GM12878 (cell line): ENCODE results near the gene FAM200B. TPM values are rescaled to one million over a fixed set of nuclear protein-coding genes. Genes with fewer than 3 reads are reported as not detected.
A peak's percentile ranks its signal among the peaks of the same experiment; 100 is the strongest.

ENCODE experiments used
- BCL11A ChIP-seq: IDR thresholded peaks from 2 replicates; pipeline ENCODE4 v1.6.1; 2011; ENCODE audit warnings: low read depth, low read length
- BHLHE40 ChIP-seq, 2 experiments: fragments of 450-650 bp in 1 of 2; IDR thresholded peaks; 2 replicates each; pipeline ENCODE4 v1.6.1; 2011 to 2017; ENCODE audit warnings: low read depth in 2 of 2, borderline replicate concordance in 1 of 2, improper control_type of control experiment in 1 of 2, low read length in 1 of 2, mild to moderate bottlenecking in 1 of 2
- BRCA1 ChIP-seq: IDR thresholded peaks from 2 replicates; pipeline ENCODE4 v1.6.1; 2011; ENCODE audit warnings: low read depth, low read length, improper control_type of control experiment
- CHD1 ChIP-seq: IDR thresholded peaks from 2 replicates; pipeline ENCODE4 v1.6.1; 2012; ENCODE audit warnings: low read depth, low read length, improper control_type of control experiment
- EED ChIP-seq: sonication (generic); IDR thresholded peaks from 2 replicates; pipeline ENCODE4 v1.6.1; 2016; ENCODE audit warnings: antibody characterized with exemption, low read depth
- EGR1 ChIP-seq, 2 experiments: IDR thresholded peaks; 1 replicate in 1 of 2; 2 replicates in 1 of 2; pipeline ENCODE4 v1.6.1; 2011 to 2012; ENCODE audit warnings: low read depth in 2 of 2, low read length in 2 of 2, borderline replicate concordance in 1 of 2, mild to moderate bottlenecking in 1 of 2, moderate library complexity in 1 of 2
- ESRRA ChIP-seq: IDR thresholded peaks from 2 replicates; pipeline ENCODE4 v1.6.1; 2012; ENCODE audit warnings: mild to moderate bottlenecking, low read length, improper control_type of control experiment
- FOXM1 ChIP-seq: IDR thresholded peaks from 2 replicates; pipeline ENCODE4 v1.6.1; 2012; ENCODE audit warnings: low read depth, mild to moderate bottlenecking, inconsistent platforms, low read length, moderate library complexity
- HDAC6 ChIP-seq: fragments of 200-600 bp; sonication (generic); IDR thresholded peaks from one replicate; pipeline ENCODE4 v1.8.0; 2017; ENCODE audit warnings: antibody characterized with exemption; ENCODE audit not compliant: unreplicated experiment
- KAT2A ChIP-seq: conservative IDR thresholded peaks from 2 replicates; pipeline ENCODE4 v1.6.1; 2011; ENCODE audit warnings: low read depth, low read length; ENCODE audit not compliant: control insufficient read depth
- KDM1A ChIP-seq: fragments of 200-600 bp; sonication (generic); IDR thresholded peaks from 2 replicates; pipeline ENCODE4 v1.6.1; 2016; ENCODE audit warnings: borderline replicate concordance
- NBN ChIP-seq: fragments of 450-650 bp; IDR thresholded peaks from 2 replicates; pipeline ENCODE4 v1.6.1; 2016
- NFYA ChIP-seq: IDR thresholded peaks from 2 replicates; pipeline ENCODE4 v1.6.1; 2011; ENCODE audit warnings: low read depth, mild to moderate bottlenecking, low read length, improper control_type of control experiment, borderline replicate concordance
- RELA ChIP-seq: fragments of 450-650 bp; IDR thresholded peaks from 2 replicates; pipeline ENCODE4 v1.8.0; 2014; ENCODE audit warnings: borderline replicate concordance; ENCODE audit not compliant: partially characterized antibody
- SRF ChIP-seq, 2 experiments: IDR thresholded peaks; 2 replicates each; pipeline ENCODE4 v1.6.1; 2011; ENCODE audit warnings: low read depth in 2 of 2, low read length in 2 of 2, mild to moderate bottlenecking in 1 of 2, moderate library complexity in 1 of 2
- STAT1 ChIP-seq: fragments of 450-650 bp; conservative IDR thresholded peaks from 2 replicates; pipeline ENCODE4 v1.6.1; 2014; ENCODE audit warnings: antibody characterized with exemption, mild to moderate bottlenecking
- TAF1 ChIP-seq: IDR thresholded peaks from 2 replicates; pipeline ENCODE4 v1.6.1; 2011; ENCODE audit warnings: mild to moderate bottlenecking, low read depth, low read length, borderline replicate concordance
- TCF3 ChIP-seq: IDR thresholded peaks from 2 replicates; pipeline ENCODE4 v1.6.1; 2012; ENCODE audit warnings: low read depth, mild to moderate bottlenecking, low read length, borderline replicate concordance; ENCODE audit not compliant: insufficient read depth
- ZNF207 ChIP-seq: fragments of 450-650 bp; IDR thresholded peaks from 2 replicates; pipeline ENCODE4 v1.6.1; 2014; ENCODE audit warnings: antibody characterized with exemption, mild to moderate bottlenecking, borderline replicate concordance
- ZNF384 ChIP-seq: IDR thresholded peaks from 2 replicates; pipeline ENCODE4 v1.6.1; 2012; ENCODE audit warnings: low read depth, mild to moderate bottlenecking, low read length, improper control_type of control experiment, borderline replicate concordance
- polyA plus RNA-seq, 11 experiments: library from polyadenylated mRNA; depleted of rRNA in 4 of 11; unstranded in 6 of 11; stranded (reverse) in 5 of 11; fragments of >200 nt; fragmentation: Nextera tagmentation in 4 of 11; fragmentation: Illumina TruSeq in 1 of 11; extraction: Ambion mirVana in 4 of 11; extraction: Trizol in 1 of 11; gene quantifications; 1 replicate in 1 of 11; 2 replicates in 10 of 11; pipeline versions ENCODE4 v1.2.1 to v1.2.3, GENCODE V29; 2011 to 2016; ENCODE audit warnings: inconsistent platforms in 2 of 11, missing spikeins in 2 of 11, low read depth in 1 of 11
- total RNA-seq, 4 experiments: library from RNA; depleted of rRNA in 3 of 4; stranded (reverse); fragments of >200 nt in 3 of 4; fragmentation: Illumina TruSeq in 1 of 4; extraction: Trizol in 1 of 4; gene quantifications; 2 replicates each; pipeline versions ENCODE4 v1.2.1 to v1.2.3, GENCODE V29; 2013 to 2021
- TF ChIP-seq, protein P1 (sequence below): IDR thresholded peaks from 2 replicates; pipeline ENCODE4 v1.6.1; 2011; ENCODE audit warnings: borderline replicate concordance, low read depth, mild to moderate bottlenecking, moderate library complexity, mixed read lengths, low read length; ENCODE audit not compliant: insufficient read depth; ENCODE audit errors: extremely low read length
- TF ChIP-seq, protein P2 (sequence below): fragments of 450-650 bp; IDR thresholded peaks from 2 replicates; pipeline ENCODE4 v1.6.1; 2017; ENCODE audit warnings: mild to moderate bottlenecking, moderate library complexity
- TF ChIP-seq, protein P3 (sequence below): fragments of 450-650 bp; IDR thresholded peaks from 2 replicates; pipeline ENCODE4 v1.6.1; 2017; ENCODE audit warnings: mild to moderate bottlenecking, low read depth, inconsistent platforms; ENCODE audit not compliant: poor library complexity, severe bottlenecking

Gene FAM200B
- total and polyA plus RNA-seq, 10 of the 15 experiments (the other 5 are each of a cell fraction or from before 2014, with no cell fraction given) = 13.8 to 48.5 (median 25.5) TPM

DNA sequence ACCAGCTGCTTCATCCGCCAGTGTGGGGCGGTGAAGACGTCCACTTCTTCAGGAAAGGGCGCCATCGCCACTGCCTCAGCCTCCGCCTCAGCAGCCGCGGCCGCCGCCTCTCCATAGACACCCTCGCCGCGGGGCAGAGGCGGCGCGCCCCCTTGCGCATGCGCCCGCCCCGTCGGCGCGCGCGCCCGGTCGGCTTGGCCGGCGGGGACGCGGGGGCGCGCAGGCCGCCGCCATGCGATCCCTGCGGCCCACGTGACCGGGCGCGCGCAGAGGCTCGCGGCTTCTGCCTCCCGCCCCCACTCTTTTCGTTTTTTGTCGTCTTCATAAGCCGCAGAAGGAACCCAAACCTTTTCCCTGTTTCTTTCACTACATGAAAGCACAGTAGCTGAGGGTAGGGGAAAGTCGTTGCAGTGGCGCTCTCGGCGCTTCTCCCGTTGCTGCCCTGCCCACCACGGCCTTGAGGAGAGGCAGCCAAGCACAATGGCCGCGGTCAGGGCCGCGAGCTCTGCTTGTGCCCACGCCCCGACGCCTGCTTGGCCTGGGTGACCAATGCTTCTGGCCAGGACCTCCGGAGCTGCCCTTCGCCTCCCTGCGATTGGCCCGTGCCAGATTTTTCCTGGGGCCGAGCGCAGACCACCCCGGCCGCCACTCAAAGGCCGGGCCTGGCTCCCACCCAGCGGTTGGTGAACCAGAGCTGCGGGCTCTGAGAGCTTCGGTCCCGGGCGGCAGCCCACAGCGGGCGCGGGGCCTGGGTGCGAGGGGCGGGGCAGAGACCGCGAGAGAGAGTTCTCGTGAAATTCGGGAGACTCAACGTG, 26.2 kb upstream of the FAM200B start, which contains the start of gene FBXL5 (continued):
- no peak for TF ChIP-seq FOXM1
- TF ChIP-seq EED = no peak
- no peak for TF ChIP-seq ZNF207
- TF ChIP-seq TAF1 = peak; percentile 48
- no peak for TF ChIP-seq BCL11A
- TF ChIP-seq, protein P1, sequence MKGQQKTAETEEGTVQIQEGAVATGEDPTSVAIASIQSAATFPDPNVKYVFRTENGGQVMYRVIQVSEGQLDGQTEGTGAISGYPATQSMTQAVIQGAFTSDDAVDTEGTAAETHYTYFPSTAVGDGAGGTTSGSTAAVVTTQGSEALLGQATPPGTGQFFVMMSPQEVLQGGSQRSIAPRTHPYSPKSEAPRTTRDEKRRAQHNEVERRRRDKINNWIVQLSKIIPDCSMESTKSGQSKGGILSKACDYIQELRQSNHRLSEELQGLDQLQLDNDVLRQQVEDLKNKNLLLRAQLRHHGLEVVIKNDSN = peak; percentile 89
- peak; percentile 84; the same call in 1 of the 2 replicates for TF ChIP-seq NBN
- TF ChIP-seq TCF3 = no peak
- no peak for TF ChIP-seq KDM1A
- peak in 1 of 2 experiments; percentile 78; a peak in 2 of 4 replicates for TF ChIP-seq BHLHE40 (IDR thresholded peaks at IDR 0.05; ENCODE audit: borderline replicate concordance in 1 of 2, low read depth in 2 of 2, low read length in 1 of 2)
- TF ChIP-seq, protein P2, sequence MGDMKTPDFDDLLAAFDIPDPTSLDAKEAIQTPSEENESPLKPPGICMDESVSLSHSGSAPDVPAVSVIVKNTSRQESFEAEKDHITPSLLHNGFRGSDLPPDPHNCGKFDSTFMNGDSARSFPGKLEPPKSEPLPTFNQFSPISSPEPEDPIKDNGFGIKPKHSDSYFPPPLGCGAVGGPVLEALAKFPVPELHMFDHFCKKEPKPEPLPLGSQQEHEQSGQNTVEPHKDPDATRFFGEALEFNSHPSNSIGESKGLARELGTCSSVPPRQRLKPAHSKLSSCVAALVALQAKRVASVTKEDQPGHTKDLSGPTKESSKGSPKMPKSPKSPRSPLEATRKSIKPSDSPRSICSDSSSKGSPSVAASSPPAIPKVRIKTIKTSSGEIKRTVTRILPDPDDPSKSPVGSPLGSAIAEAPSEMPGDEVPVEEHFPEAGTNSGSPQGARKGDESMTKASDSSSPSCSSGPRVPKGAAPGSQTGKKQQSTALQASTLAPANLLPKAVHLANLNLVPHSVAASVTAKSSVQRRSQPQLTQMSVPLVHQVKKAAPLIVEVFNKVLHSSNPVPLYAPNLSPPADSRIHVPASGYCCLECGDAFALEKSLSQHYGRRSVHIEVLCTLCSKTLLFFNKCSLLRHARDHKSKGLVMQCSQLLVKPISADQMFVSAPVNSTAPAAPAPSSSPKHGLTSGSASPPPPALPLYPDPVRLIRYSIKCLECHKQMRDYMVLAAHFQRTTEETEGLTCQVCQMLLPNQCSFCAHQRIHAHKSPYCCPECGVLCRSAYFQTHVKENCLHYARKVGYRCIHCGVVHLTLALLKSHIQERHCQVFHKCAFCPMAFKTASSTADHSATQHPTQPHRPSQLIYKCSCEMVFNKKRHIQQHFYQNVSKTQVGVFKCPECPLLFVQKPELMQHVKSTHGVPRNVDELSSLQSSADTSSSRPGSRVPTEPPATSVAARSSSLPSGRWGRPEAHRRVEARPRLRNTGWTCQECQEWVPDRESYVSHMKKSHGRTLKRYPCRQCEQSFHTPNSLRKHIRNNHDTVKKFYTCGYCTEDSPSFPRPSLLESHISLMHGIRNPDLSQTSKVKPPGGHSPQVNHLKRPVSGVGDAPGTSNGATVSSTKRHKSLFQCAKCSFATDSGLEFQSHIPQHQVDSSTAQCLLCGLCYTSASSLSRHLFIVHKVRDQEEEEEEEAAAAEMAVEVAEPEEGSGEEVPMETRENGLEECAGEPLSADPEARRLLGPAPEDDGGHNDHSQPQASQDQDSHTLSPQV = no peak
- no peak for TF ChIP-seq KAT2A
- no peak for TF ChIP-seq STAT1
- TF ChIP-seq HDAC6 = peak; percentile 52
- no peak for TF ChIP-seq NFYA
- TF ChIP-seq ESRRA = no peak
- TF ChIP-seq, protein P3, sequence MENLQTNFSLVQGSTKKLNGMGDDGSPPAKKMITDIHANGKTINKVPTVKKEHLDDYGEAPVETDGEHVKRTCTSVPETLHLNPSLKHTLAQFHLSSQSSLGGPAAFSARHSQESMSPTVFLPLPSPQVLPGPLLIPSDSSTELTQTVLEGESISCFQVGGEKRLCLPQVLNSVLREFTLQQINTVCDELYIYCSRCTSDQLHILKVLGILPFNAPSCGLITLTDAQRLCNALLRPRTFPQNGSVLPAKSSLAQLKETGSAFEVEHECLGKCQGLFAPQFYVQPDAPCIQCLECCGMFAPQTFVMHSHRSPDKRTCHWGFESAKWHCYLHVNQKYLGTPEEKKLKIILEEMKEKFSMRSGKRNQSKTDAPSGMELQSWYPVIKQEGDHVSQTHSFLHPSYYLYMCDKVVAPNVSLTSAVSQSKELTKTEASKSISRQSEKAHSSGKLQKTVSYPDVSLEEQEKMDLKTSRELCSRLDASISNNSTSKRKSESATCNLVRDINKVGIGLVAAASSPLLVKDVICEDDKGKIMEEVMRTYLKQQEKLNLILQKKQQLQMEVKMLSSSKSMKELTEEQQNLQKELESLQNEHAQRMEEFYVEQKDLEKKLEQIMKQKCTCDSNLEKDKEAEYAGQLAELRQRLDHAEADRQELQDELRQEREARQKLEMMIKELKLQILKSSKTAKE = no peak
- TF ChIP-seq BRCA1 = no peak
- no peak for TF ChIP-seq ZNF384
- no peak for TF ChIP-seq CHD1
- no peak for TF ChIP-seq SRF (IDR thresholded peaks at IDR 0.05; ENCODE audit: low read depth in 2 of 2, low read length in 2 of 2)
- TF ChIP-seq EGR1 (IDR thresholded peaks at IDR 0.05; ENCODE audit: borderline replicate concordance in 1 of 2, low read depth in 2 of 2, low read length in 2 of 2) = peak in 1 of 2 experiments; percentile 72; a peak in 1 of 3 replicates
- TF ChIP-seq RELA = peak; percentile 56
